Vagina (tissue), 2 donors: ENCODE data around the gene CHCT1. TPM values are rescaled to one million over a fixed set of nuclear protein-coding genes. Genes with fewer than 3 reads are reported as not detected.
A peak's percentile ranks its signal among the peaks of the same experiment; 100 is the strongest.

ENCODE experiments used
- DNase-seq, 2 donors: peaks; one replicate each; pipeline ENCODE4 v3.0.0-alpha.2; 2017; ENCODE audit errors: extremely low spot score in 2 of 2
- H3K27ac ChIP-seq: fragments of 200-600 bp; sonication (generic); one replicate; pipeline ENCODE4 v1.5.1; 2019
- H3K27me3 ChIP-seq: fragments of 200-600 bp; sonication (generic); one replicate; pipeline ENCODE4 v1.5.1; 2019
- H3K36me3 ChIP-seq, 2 donors: fragments of 200-600 bp; sonication (generic); one replicate each; pipeline ENCODE4 v1.5.1; 2017 to 2019
- H3K4me1 ChIP-seq: fragments of 200-600 bp; sonication (generic); one replicate; pipeline ENCODE4 v1.5.1; 2019
- H3K4me3 ChIP-seq, 2 donors: fragments of 200-600 bp; sonication (generic); 1 replicate in 1 of 2; 2 replicates in 1 of 2; pipeline ENCODE4 v1.5.1; 2016 to 2019
- H3K9me3 ChIP-seq: fragments of 200-600 bp; sonication (generic); one replicate; pipeline ENCODE4 v1.5.1; 2019
- POLR2A ChIP-seq, 2 donors: fragments of 450-650 bp; IDR thresholded peaks; one replicate each; pipeline ENCODE4 v1.6.1; 2017; ENCODE audit warnings: antibody characterized with exemption in 2 of 2, mild to moderate bottlenecking in 2 of 2, moderate library complexity in 2 of 2
- POLR2AphosphoS5 ChIP-seq, 2 donors: sonication (generic); formaldehyde crosslinking; IDR thresholded peaks; one replicate each; pipeline ENCODE4 v1.9.0; 2017; ENCODE audit warnings: antibody characterized with exemption in 2 of 2, mild to moderate bottlenecking in 2 of 2, low read depth in 1 of 2; ENCODE audit not compliant: insufficient read depth in 1 of 2
- intact Hi-C: fragments of 100-400 bp; cut with DNase I; formaldehyde crosslinking; loops from one replicate; pipeline ENCODE4 v1.15.1; 2023
- total RNA-seq: library from RNA; depleted of rRNA; stranded (reverse); fragments of >200 nt; gene quantifications from one replicate; pipeline ENCODE4 v1.2.3, GENCODE V29; 2016
- TF ChIP-seq, protein P1 (sequence below), 3 experiments: fragments of 450-650 bp in 2 of 3; fragments of 200-600 bp in 1 of 3; sonication (generic) in 1 of 3; IDR thresholded peaks; one replicate each; pipeline ENCODE4 v1.5.1; 2017 to 2019; ENCODE audit warnings: antibody characterized with exemption in 3 of 3, mild to moderate bottlenecking in 2 of 3, moderate library complexity in 2 of 3

The CHCT1 gene
- total RNA-seq, 1 donor from 2014 or later, result not detected

DNA sequence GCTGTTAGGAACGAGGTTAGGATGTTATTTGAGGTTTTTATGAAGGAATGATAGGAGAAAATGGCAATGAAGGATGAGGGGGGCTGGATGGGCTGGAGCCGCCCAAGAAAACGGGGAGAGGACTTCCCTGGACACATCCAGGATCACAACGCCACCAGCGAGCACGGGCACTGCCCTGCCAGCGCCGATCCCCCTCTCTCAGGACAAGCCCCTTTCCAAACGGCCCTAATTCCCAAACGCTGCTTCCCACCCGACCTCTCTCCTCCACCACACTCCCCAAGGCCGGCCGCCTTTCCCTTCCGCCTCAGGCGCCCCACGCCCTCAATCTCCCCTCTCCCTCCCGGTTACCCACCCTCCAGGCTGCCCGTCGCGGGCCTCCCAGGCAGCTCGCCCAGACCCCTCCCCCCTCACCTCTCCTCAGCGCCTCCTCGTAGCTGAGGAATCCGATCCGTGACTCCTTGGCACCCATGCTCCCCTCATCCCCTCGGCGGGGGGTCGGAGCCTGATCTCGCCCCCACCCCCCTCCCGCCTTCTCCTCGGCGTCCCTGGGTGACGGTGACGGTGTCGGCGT lies 30.7 kb upstream of the CHCT1 start:
- TF ChIP-seq POLR2A (IDR thresholded peaks at IDR 0.05), result no peak
- TF ChIP-seq, protein P1, sequence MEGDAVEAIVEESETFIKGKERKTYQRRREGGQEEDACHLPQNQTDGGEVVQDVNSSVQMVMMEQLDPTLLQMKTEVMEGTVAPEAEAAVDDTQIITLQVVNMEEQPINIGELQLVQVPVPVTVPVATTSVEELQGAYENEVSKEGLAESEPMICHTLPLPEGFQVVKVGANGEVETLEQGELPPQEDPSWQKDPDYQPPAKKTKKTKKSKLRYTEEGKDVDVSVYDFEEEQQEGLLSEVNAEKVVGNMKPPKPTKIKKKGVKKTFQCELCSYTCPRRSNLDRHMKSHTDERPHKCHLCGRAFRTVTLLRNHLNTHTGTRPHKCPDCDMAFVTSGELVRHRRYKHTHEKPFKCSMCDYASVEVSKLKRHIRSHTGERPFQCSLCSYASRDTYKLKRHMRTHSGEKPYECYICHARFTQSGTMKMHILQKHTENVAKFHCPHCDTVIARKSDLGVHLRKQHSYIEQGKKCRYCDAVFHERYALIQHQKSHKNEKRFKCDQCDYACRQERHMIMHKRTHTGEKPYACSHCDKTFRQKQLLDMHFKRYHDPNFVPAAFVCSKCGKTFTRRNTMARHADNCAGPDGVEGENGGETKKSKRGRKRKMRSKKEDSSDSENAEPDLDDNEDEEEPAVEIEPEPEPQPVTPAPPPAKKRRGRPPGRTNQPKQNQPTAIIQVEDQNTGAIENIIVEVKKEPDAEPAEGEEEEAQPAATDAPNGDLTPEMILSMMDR (IDR thresholded peaks at IDR 0.05), result no peak
- no peak for TF ChIP-seq POLR2AphosphoS5 (IDR thresholded peaks at IDR 0.05; ENCODE audit: insufficient read depth in 1 of 2, low read depth in 1 of 2)
- Histone ChIP-seq H3K4me3 (peak overlapping the region; percentile 74 to 98), H3K9me3 (no peaks in the 10 kb centered on the region), H3K27ac (peak overlapping the region; percentile 99), H3K4me1 (peaks cover 38% of the 10 kb centered on the region), H3K27me3 (no peaks in the 10 kb centered on the region), H3K36me3 (no peaks in the 10 kb centered on the region)
- DNase-seq, result no peak
- intact Hi-C loops, result no loop called here

DNA sequence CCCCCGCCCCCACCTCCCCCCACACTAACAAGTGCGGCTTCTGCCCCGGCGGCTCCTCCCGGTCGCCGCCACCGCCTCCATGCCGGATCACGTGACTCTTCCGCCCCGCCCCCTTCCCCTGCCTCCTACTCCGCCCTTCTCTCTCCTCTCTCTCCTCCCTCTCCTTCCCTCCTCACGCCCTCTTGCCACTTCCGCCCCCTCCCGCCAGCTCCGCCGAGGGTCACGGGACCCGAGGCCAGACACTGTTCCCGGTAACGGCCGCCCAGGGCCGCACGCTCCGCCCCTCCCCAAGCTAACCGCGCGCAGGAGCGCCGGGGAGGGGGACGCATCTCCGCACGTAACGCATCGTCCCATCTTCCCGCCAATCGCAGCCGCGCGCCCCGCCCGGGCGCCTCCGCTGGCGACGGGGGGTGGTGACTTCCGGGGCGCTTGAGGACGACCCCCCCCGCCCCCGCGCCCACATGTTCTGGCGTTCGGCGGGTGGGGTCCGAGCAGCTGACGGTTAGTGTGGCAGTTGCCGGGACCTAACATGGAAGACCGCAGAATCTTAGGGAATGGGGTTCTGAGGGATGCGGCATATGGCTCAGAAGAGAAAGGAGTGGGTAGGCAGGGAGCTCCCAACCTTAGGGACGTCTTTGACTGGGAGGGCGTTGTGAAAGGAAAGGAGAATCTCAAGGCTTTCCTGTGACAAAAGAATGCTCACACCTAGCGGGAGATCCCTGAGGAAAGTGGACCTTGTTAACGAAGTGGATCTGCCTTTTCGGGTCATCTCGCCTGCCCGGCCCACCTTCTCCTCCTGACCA lies 30.0 kb upstream of the CHCT1 start, which contains the start of gene USP32:
Gene USP32 (minus strand): TSS at position 92 of the 803 bp plus-strand sequence. CDS start 194 bp downstream, outside the sequence.
- peak in 1 of 2 donors; percentile 35 for TF ChIP-seq POLR2A (IDR thresholded peaks at IDR 0.05)
- TF ChIP-seq, protein P1 (IDR thresholded peaks at IDR 0.05), result peak in 1 of 3 experiments; percentile 17
- peak; percentile 82 to 97 for TF ChIP-seq POLR2AphosphoS5 (IDR thresholded peaks at IDR 0.05; ENCODE audit: insufficient read depth in 1 of 2, low read depth in 1 of 2)
- no peaks in the 10 kb centered on the region for H3K36me3 ChIP-seq
- peaks cover 38% of the 10 kb centered on the region for H3K4me1 ChIP-seq
- H3K27ac ChIP-seq, result peak within 1 kb of the TSS; percentile 99
- DNase-seq, result peak; percentile 97 to 99
- H3K9me3 ChIP-seq, result no peaks in the 10 kb centered on the region
- H3K27me3 ChIP-seq, result no peaks in the 10 kb centered on the region
- peak within 1 kb of the TSS; percentile 74 to 98 for H3K4me3 ChIP-seq
- intact Hi-C loops, result no loop called here

DNA sequence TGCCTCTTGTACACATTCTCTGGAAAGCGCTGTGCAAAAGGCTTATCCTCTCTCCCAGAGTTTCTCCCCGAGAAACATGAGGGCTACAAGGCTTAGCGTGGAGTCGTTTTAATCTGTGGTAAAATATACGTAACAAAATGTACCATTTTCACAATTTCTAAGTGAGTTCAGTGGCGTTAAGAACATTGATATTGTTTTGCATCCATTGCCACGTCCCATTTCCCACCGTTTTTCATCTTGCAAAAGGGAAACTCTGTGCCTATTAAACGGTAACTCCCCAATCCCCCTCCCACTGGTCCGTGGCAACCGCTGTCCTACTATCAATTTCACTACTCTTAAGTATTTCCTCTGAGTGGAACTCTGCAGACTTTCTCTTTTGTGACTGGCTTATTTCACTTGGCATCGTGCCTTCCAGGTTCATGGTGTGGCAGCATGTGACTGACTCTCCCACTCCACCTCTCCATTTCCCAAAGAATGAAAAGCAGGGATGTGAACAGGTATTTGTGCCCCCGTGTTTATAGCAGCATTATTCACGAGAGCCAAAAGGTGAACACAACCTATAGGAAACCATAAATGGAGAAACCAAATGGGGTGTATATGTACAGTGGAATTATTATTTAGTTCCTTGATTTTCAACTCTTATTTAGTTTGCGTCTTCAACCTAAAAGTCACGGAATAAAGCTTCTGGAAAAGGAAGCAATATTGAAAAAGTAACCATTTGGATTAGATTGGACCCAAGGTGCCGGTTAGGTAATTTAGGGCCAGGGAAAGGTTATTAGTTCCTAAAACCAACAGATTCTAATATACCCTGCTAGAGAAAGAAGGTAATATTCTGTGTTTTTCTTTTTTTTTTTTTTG lies 29.2 kb upstream of the CHCT1 start:
- Histone ChIP-seq H3K4me1 (peaks cover 38% of the 10 kb centered on the region), H3K4me3 (peak overlapping the region; percentile 74 to 98), H3K9me3 (no peaks in the 10 kb centered on the region), H3K36me3 (no peaks in the 10 kb centered on the region), H3K27ac (peak overlapping the region; percentile 99), H3K27me3 (no peaks in the 10 kb centered on the region)
- TF ChIP-seq POLR2AphosphoS5 (IDR thresholded peaks at IDR 0.05; ENCODE audit: insufficient read depth in 1 of 2, low read depth in 1 of 2) (no peak), POLR2A (IDR thresholded peaks at IDR 0.05) (no peak)
- TF ChIP-seq, protein P1 (IDR thresholded peaks at IDR 0.05), result no peak
- intact Hi-C loops, result no loop called here
- no peak for DNase-seq

DNA sequence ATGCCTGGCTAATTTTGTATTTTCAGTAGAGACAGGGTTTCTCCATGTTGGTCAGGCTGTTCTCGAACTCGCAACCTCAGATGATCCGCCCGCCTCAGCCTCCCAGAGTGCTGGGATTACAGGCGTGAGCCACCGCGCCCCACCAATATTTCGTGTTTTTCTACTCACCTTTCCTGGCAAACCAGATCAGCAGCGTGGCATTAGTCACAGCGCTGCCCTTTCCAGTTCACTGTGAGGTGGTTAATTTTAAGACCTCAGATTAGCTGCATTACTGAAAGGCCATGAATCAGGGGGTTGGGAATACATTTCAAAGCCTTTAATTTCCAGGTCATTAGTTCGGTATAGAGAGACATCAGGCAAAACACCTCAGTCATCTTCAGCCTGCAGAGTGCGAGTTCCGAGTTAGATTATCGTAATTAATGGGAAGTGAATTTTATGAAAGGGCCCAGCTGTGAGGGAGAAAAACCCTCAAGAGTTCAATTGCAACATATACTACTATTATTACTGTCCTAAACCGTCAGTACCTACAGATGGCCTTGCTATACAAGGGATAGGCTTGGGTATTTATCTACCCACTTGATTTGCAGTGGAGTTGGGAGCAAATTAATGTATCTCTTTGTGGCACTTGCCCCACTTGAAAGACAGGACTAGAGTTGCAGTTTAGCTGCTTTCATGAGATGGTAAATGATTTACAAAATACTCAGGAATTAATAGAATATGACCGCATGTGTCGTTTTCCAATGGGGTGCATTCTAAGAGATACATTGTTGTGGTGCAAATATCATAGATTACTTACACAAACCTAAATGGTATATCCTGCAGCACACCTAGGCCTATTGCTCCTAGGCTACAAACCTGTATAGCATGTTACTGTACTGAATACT lies 28.2 kb upstream of the CHCT1 start:
- Histone ChIP-seq H3K9me3 (no peaks in the 10 kb centered on the region), H3K4me1 (peaks cover 29% of the 10 kb centered on the region), H3K27me3 (no peaks in the 10 kb centered on the region), H3K27ac (no peak overlapping the region), H3K36me3 (no peaks in the 10 kb centered on the region), H3K4me3 (no peak overlapping the region)
- intact Hi-C loops, result no loop called here
- no peak for TF ChIP-seq POLR2A (IDR thresholded peaks at IDR 0.05)
- TF ChIP-seq POLR2AphosphoS5 (IDR thresholded peaks at IDR 0.05; ENCODE audit: insufficient read depth in 1 of 2, low read depth in 1 of 2), result no peak
- TF ChIP-seq, protein P1 (IDR thresholded peaks at IDR 0.05), result no peak
- no peak for DNase-seq
